GM19328 (cell line): ENCODE data around the gene AGBL4.

ENCODE experiments used
- ATAC-seq: cut with Tn5 transposase; IDR thresholded peaks from one replicate; pipeline ENCODE4 v1.9.1; 2021; ENCODE audit warnings: mild to moderate bottlenecking, moderate library complexity; ENCODE audit not compliant: unreplicated experiment

Gene AGBL4

DNA sequence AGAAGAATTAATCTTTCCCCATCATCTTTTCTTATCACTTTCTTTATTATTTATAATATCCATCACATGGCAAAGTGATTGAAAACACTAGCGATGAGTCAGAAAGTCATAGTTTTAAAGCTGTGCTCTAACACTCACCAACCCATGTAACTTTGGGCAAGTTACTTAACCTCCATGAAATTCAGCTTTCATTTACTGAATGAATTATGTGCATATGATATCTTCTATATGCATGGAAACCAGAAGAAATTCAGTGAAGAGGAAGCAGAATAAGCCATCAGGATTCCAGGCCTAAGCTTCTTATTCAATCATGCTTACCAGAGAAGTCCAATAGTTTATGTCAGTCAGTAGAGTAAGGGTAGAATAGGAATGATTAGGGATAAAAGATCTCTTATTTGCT, 300.1 kb downstream of the AGBL4 start:
- ATAC-seq: no peak

DNA sequence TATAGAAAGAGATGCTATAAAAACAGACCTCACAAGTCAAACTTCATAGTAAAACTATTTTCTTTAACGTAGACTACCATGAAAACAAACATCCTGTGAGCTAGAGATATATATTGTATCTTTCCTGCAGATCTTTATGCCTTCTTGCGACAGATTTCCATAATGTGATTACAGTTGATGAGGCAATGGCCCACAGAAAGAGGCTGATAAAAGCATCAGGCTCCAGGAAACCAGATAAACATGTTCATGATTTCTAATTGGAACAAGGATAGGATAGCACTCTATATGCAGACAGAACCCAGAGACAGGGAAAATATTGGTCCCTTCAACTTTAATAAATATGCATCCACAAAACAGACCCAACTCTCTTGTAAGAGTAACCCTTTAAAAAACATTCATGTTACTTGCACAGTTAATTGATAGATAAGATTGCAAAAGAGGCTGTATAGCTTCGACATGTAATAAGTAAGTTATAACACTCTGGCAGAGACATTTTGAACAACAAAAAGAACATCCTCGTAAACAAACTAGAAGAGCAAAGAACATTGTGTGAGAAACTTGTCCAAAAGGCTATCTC, 329.4 kb downstream of the AGBL4 start:
- no peak for ATAC-seq

DNA sequence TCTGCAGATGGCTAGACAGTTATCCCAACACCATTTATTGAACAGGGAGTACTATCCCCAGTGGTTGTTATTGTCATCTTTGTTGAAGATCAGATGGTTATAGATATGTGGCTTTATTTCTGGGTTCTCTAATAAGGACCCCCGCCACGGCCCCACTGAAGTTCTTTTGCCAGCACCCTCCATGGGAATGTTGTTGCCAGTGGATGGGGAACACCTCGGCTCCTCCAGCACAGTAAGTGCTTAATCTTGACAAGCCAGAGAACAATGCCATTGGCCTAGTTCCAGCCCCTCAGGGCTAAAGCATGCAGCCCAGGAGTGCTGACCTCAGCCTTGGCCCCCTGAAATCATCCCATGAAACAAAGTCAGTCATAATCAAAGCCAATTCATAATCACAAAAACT, 337.6 kb downstream of the AGBL4 start:
- ATAC-seq: no peak

DNA sequence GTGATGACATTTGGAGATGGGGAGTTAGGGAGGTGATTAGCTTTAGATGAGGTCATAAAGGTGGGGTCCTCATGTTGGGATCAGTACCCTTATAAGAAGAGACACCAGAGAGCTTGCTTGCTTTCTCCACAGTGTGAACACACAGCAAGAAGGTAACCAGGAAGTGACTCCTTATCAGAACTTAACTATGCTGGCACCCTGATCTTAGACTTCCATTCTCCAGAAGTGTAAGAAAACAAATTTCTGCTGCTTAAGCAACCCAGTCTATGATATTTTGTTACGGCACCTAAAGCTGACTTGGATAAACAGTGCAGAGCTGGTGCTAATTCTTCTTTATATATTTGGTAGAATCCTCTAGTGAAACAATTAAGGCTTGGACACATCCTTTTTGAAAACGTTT, 346.0 kb downstream of the AGBL4 start:
- no peak for ATAC-seq

DNA sequence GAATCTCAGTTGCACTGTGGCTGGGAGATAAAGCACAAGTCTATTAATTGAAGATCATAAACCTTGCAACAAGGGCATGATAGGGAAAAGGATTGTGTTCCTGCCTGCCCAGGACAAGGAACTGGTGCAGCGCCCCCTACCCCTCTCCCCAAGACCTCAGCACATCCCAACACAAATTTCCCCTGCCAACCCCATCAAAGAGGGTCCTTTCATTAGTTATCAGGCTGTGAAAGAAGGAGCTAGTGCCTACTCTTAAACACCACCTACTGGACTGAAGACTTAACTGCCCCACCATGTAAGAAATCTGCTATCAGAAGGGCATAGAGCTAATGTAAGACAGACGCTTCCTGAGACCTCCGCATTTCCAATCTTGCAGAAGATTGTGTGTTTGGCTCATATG, 372.6 kb downstream of the AGBL4 start:
- no peak for ATAC-seq

DNA sequence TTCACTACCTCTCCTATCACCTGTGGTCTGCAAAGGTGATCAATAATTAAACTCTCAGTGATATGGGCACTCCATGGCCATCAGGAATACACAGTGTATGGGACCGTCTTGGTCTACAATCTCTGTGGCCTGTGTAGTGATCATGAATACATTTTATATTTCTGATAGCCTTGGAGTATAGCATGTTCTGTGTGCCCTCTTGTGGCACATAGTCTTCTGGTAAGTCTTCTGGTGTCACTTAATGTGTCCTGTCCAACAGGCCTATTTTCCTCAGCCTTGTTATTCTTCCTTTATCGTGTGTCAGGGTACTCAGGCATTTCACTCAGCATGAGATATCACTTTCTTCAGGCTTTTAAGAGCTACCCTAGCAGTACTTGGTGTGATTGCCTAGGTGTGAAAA, 393.6 kb downstream of the AGBL4 start:
- ATAC-seq: no peak

DNA sequence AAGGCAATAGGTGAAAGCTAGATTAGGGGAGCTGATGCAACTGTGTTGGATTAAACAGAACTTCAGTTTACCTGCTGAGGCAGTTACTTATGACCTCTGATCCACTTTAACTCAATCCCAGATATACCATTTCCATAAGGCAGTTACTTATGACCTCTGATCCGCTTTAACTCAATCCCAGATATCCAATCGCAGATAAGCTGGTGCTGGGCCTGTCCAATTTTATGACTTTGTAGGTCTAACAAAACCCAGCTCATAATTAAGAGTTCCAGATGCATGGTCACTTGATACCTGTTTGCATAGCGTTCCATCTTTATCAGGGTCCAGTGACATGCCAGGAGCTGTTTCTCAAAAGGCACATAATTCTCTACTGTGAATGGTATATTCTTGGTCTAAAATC, 396.0 kb downstream of the AGBL4 start:
- no peak for ATAC-seq

DNA sequence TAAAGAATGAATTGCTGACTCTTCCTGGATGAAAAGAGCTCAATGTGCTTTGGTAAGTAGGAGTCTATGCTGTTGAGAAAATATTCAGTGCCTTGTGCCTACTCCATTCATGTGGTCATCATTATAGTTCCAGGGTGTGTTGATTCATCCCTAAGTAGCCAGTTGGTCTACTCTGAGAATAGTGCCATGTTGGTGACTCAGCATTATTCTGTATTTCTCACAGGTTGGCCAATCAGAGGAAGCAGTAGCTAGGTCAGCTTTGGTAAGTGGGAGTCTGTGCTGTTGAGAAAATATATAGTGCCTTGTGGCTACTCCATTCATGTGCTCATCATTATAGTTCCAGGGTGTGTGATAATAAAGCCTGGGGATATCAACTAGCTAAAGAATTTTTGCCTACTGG, 397.3 kb downstream of the AGBL4 start:
- no peak for ATAC-seq

DNA sequence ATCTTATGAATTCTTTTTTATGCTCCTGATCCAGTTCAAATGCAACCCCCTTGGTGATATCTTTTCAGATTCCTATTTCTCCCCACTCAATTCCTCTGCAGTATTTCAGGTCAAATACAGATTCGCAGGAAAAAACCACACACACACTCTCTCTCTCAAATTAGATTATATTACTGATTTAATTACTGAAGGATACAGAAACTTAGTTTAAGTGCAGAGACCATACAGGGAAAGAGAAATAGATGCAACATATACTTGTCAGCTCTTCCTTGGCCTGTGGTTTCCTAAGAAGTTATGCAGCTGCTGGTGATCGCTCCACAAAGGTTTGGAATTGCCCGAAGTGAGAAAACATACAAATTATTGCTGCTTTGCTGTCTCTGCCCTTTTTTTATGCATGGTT, 400.9 kb downstream of the AGBL4 start:
- ATAC-seq: no peak

DNA sequence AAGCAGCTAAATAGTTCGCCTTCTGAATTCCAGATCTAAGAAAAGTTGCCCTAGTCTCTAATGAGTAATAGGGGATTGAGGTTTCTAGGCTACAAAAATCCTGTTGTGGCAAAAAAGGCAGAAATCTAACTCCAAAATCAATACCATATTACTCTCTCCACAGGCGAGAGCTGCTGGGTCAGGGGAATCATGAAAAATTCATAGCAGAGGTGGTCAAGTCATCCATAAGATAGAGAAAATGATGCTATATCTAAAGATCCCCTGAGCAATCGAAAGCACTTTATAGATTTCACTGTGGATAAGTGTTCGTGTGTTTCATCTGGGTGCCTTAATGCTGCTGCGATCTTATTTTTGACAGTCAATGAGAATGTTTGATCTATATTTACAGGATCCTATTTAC, 417.7 kb downstream of the AGBL4 start:
- ATAC-seq: no peak

DNA sequence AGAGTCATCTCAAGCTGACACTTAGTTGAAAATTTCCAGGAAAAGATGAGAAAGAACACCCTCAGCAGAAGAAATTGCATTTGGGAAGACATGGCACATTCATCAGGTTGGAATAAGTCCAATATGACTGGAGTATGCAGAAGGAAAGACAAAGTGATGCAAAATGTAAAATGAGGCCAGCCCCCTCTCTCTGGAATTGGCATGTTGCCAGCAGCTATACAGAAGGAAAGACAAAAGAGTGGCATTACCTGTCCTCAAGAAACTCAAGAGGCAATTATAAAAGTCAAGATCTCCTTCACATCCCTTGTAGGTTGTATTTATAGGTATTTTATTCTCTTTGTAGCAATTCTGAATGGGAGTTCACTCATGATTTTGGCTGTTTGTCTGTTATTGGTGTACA, 426.3 kb downstream of the AGBL4 start:
- no peak for ATAC-seq

DNA sequence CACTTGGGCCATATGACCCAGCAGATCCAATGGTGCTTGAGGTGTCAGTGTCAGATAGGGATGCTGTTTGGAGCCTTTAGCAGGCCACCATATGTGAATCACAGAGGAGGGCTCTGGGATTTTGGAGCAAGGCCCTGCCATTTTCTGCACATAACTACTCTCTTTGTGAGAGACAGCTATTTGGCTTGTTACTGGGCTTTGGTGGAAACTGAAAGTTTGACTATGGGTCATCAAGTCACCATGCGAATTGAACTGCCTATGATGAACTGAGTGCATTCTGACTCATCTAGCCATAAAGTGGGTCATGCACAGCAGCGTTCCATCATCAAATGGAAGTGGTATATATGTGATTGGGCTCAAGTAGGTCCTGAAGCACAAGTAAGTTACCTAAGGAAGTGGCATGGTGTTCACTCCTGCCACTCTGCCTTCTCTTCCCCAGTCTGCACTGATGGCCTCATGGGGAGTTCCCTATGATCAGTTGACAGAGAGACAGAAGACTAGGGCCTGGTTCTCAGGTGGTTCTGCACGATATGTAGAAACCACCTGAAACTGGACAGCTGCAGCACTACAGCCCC, 447.3 kb downstream of the AGBL4 start:
- no peak for ATAC-seq

DNA sequence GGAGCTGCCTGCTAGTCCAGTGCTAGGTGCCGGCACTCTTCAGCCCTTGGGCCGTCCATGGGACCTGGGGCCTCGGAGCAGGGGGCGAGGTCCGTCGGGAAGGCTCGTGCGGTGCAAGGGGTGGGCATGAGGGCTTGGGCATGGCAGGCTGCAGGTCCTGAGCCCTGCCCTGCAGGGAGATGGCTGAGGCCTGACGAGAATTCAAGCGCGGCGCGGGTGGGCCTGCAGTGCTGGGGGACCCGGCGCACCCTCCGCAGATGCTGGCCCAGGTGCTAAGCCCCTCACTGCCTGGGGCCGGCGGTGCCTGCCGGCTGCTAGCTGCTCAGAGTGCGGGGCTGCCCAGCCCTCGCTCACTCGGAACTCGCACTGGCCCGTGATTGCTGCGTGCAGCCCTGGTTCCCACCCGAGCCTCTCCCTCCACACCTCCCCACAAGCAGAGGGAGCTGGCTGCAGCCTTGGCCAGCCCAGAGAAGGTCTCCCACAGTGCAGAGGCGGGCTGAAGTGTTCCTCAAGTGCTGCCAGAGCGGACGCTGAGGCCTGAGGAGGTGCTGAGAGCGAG, 467.0 kb downstream of the AGBL4 start:
- no peak for ATAC-seq

DNA sequence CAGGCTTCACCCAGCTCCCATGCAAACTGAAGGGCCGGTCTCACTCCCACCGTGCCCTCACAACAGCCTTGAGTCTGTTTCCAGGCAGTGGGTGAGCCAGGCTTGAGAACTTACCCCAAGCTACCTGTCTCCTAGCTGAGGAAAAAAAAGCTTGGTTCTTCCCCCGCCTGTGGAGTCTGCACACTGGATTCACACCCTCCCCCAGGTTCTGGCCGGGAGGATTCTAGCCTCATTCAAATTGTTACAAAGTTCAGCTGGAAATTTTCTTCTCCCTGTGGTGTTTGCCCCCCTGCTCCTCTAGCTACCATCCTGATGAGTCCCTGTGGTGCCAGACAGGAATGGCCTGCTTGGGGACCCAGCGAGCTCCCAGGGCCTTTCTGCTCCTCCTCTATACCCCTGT, 471.7 kb downstream of the AGBL4 start:
- no peak for ATAC-seq

DNA sequence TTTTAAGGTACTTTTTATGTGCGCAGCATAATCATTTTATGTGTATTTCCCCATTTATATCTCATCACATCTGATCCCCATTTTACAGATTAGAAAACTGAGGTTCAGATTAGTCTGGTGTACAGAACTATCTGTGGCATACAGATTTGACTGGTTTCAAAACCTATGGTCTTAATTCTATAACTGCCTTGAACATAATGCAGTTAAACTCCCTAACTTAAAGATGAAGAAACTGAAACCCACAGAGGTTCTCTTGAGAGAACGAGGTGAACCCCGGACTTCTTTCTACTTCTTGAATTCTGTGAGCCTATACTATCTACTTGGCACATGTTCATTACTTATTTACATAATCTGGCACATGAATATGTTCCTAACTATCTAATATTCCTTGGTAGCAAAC, 479.1 kb downstream of the AGBL4 start:
- ATAC-seq: no peak

DNA sequence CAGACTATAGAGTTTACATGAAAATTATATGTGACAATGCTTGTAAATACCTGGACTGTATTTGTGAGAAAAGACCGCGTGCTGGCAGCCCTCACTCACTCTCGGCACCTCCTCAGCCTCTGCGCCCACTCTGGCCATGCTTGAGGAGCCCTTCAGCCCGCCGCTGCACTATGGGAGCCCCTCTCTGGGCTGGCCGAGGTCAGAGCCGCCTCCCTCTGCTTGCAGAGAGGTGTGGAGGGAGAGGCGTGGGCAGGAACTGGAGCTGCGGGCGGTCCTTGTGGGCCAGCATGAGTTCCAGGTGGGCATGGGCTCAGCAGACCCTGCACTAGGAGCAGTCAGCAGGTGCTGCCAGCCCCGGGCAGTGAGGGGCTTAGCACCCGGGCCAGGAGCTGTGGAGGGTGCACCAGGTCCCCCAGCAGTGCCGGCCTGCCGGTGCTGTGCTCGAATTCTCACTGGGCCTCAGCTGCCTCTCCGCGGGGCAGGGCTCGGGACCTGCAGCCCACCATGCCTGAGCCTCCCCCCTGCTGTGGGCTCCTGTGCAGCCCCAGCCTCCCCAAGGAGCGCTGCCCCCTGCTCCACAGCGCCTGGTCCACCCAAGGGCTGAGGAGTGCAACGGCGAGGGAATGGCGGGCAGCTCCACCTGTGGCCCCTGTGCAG, 482.5 kb downstream of the AGBL4 start:
- ATAC-seq: no peak

DNA sequence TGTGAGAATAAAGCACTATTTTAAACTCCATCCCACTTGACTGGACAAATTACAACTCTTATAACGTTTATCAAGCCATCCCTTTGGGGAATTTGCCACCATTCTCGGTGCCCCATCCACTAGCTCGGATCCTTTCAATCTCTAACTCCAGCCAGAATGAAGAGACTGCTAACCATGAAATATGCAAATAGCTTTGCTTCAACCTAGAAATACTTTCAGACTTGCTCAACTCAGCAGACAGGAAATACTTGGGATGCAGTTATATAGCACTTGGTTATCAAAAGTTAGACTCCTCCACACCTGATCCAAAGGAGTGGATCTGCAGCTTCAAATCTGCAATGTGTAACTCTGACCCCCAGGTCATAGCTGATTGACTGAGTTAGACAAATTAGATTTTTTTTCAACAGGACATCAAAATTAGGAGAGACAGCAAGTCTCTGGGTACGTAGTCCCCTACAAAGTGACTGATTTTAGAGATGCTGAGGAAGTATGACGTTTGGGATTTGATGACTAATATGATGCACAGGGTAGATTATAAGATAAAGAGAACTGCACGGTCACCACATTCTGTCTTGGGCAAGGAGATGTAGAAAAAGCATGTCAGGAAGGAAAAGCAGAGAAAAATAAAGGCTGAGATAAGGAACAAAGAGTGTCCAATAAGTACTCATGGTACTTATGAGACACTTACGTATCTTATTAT, 496.0 kb downstream of the AGBL4 start:
- no peak for ATAC-seq

DNA sequence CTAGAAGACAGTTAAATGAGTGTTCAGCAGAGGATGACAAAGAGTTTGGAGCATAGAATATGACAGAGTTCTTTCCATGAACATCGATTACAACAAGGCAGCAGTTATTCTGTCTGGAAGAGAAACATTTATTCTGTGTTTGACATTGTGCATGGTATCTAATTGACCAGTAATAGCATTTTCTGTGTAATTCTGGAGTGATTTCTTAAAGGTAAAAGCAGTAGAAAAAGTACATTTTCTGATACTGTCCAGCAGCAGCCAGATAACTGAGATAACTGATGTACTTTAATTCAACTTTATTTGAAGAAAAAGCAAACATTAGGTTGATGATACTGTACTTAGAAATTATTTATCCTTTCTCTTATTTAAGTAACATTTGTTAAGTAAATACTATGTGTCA, 497.1 kb downstream of the AGBL4 start:
- ATAC-seq: no peak

DNA sequence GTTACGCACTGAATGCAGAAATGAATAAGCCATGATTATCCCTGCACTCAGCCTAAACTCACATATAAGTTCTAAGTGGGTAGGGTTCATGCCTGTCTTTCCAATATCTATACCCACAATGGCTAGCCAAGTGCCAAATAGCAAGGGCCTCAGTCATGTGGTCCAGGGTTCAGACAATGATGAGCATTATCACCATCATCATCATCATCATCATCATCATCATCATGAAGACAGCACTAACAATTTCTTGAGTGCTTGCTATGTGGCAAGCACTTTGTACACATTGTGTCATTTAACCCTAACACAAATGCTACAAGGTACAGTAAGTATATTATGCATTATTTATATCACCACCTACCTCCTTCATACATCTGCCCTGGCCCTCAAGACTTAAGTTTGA, 500.0 kb downstream of the AGBL4 start:
- ATAC-seq: no peak

DNA sequence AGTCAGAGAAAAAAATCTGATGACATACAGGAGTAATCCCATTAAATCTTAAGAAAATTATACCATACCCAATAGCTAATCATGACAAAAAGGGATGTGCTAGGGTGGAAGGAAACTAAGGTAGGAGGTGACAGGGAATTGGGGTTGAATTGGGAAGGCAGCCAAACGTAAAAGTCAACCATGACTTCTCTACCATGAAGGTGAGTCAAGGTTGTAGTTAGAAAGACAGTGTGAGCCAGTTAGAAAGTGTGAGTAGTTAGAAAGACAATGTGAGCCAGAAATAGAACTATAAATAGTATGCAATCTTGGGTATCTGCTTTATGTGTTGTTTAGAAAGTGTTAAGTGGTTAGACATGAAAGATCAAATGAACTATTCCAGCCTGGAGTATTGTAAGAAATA, 556.8 kb downstream of the AGBL4 start:
- ATAC-seq: no peak

DNA sequence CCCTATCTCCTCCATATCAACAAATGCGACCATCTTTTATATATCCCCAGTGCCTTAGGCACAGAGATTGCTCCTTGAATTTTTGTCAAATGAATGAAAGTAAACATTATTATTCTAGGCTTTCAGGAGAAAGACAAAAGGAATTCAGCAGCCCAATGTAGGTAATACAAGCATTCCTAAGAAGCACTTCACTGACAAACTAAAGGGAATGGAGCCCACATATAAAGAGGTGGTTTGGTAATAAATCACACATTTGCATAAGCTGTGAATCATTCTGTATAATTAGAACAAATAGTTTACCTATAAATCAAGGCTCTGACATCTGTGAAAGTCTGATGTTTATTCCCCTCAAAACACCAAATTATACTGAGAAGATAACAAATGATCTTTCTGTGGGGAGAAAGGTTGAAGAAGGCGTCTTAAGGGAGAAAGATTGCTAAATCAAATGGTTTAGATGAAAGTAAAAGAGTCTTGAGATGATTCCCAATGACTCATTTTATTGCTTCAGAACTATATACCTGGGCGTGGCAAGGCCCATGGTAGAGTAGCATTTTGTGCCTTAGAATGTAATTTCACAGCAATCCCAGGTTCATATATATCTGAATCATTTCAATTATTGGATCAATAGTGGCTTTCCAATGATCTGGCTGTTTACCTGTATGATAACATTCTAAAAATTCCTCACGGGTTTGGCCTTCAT, 558.1 kb downstream of the AGBL4 start:
- no peak for ATAC-seq
